ENCODE results near the gene INAVA.

The INAVA gene

GRCh38 chr1:200877010-200877409, 17.7 kb upstream of the INAVA start:
- Histone ChIP-seq H3K4me1 (ENCODE audit: control insufficient read depth, low read length) (no peaks in the 10 kb centered on the region), H3K4me3 (ENCODE audit: low read length) (no peak overlapping the region), H3K36me3 (ENCODE audit: control insufficient read depth, low read length) (no peaks in the 10 kb centered on the region), H3K27ac (ENCODE audit: low read depth, low read length) (no peak overlapping the region), H4K20me1 (ENCODE audit: control insufficient read depth, insufficient read depth, low read depth, low read length) (no peaks in the 10 kb centered on the region; the same call in 1 of the 2 replicates), H3K9me3 (ENCODE audit: control insufficient read depth, insufficient read depth, low read length) (no peaks in the 10 kb centered on the region), H3K9me2 (replicated peaks; ENCODE audit: control insufficient read depth, low read length) (no peaks in the 10 kb centered on the region), H3K27me3 (ENCODE audit: control insufficient read depth, low read length) (peaks cover 50% of the 10 kb centered on the region), H3F3A (ENCODE audit: control insufficient read depth, insufficient read depth) (no peaks in the 10 kb centered on the region), H3K4me2 (ENCODE audit: low read length) (no peak overlapping the region), H3K79me2 (ENCODE audit: control insufficient read depth, low read length) (no peaks in the 10 kb centered on the region)
- no peak for TF ChIP-seq EZH2phosphoT487 (IDR thresholded peaks at IDR 0.05; ENCODE audit: borderline replicate concordance, low read length)
- TF ChIP-seq CTCF (IDR thresholded peaks at IDR 0.05; ENCODE audit: low read depth, low read length, poor library complexity, severe bottlenecking) = no peak

- TF ChIP-seq EZH2phosphoT487 (IDR thresholded peaks at IDR 0.05; ENCODE audit: borderline replicate concordance, low read length) (no peak), CTCF (IDR thresholded peaks at IDR 0.05; ENCODE audit: low read depth, low read length, poor library complexity, severe bottlenecking) (no peak)
- peaks cover 50% of the 10 kb centered on the region for H3K27me3 ChIP-seq (ENCODE audit: control insufficient read depth, low read length)
- H4K20me1 ChIP-seq (ENCODE audit: control insufficient read depth, insufficient read depth, low read depth, low read length) = no peaks in the 10 kb centered on the region; the same call in 1 of the 2 replicates
- no peak overlapping the region for H3K4me3 ChIP-seq (ENCODE audit: low read length)
- no peaks in the 10 kb centered on the region for H3K4me1 ChIP-seq (ENCODE audit: control insufficient read depth, low read length)
- H3F3A ChIP-seq (ENCODE audit: control insufficient read depth, insufficient read depth) = no peaks in the 10 kb centered on the region
- no peaks in the 10 kb centered on the region for H3K79me2 ChIP-seq (ENCODE audit: control insufficient read depth, low read length)
- H3K9me3 ChIP-seq (ENCODE audit: control insufficient read depth, insufficient read depth, low read length) = no peaks in the 10 kb centered on the region
- no peak overlapping the region for H3K27ac ChIP-seq (ENCODE audit: low read depth, low read length)
- H3K4me2 ChIP-seq (ENCODE audit: low read length) = no peak overlapping the region
- no peaks in the 10 kb centered on the region for H3K9me2 ChIP-seq (replicated peaks; ENCODE audit: control insufficient read depth, low read length)
- no peaks in the 10 kb centered on the region for H3K36me3 ChIP-seq (ENCODE audit: control insufficient read depth, low read length)
Observed at GRCh38 chr1:200877839-200878551, 16.7 kb upstream of the INAVA start.

GRCh38 chr1:200880212-200880611, 14.5 kb upstream of the INAVA start:
- no peak overlapping the region for H3K4me2 ChIP-seq (ENCODE audit: low read length)
- H3K79me2 ChIP-seq (ENCODE audit: control insufficient read depth, low read length) = no peaks in the 10 kb centered on the region
- no peaks in the 10 kb centered on the region for H3K4me1 ChIP-seq (ENCODE audit: control insufficient read depth, low read length)
- H3K36me3 ChIP-seq (ENCODE audit: control insufficient read depth, low read length) = no peaks in the 10 kb centered on the region
- no peak for TF ChIP-seq CTCF (IDR thresholded peaks at IDR 0.05; ENCODE audit: low read depth, low read length, poor library complexity, severe bottlenecking)
- no peak for TF ChIP-seq EZH2phosphoT487 (IDR thresholded peaks at IDR 0.05; ENCODE audit: borderline replicate concordance, low read length)
- H3K27me3 ChIP-seq (ENCODE audit: control insufficient read depth, low read length) = peaks cover 37% of the 10 kb centered on the region
- H3K27ac ChIP-seq (ENCODE audit: low read depth, low read length) = no peak overlapping the region
- H3K9me2 ChIP-seq (replicated peaks; ENCODE audit: control insufficient read depth, low read length) = no peaks in the 10 kb centered on the region
- no peak overlapping the region for H3K4me3 ChIP-seq (ENCODE audit: low read length)
- no peaks in the 10 kb centered on the region for H3F3A ChIP-seq (ENCODE audit: control insufficient read depth, insufficient read depth)
- H4K20me1 ChIP-seq (ENCODE audit: control insufficient read depth, insufficient read depth, low read depth, low read length) = no peaks in the 10 kb centered on the region; the same call in 1 of the 2 replicates
- no peaks in the 10 kb centered on the region for H3K9me3 ChIP-seq (ENCODE audit: control insufficient read depth, insufficient read depth, low read length)

Data from DOHH2 (cell line).